Keratinocyte (primary cell): Measurements from ENCODE around the gene CFL1. TPM values are rescaled to one million over a fixed set of nuclear protein-coding genes. Genes with fewer than 3 reads are reported as not detected.

ENCODE experiments used
- DNase-seq: peaks from one replicate; pipeline ENCODE4 v3.0.0-alpha.2; 2011; ENCODE audit warnings: low read depth, missing footprints, low spot score
- FAIRE-seq: peaks from 2 replicates; lab custom pipeline; 2011; peaks lifted over from hg19 to GRCh38; lab: Jason Lieb, UNC
- H2AFZ ChIP-seq: 2 replicates; pipeline ENCODE4 v1.6.0; 2012; ENCODE audit warnings: low read length, control low read depth, inconsistent platforms; ENCODE audit not compliant: control insufficient read depth
- H3K27ac ChIP-seq: 2 replicates; pipeline ENCODE4 v1.5.1; 2011; ENCODE audit warnings: low read length; ENCODE audit not compliant: control insufficient read depth, insufficient read depth
- H3K27me3 ChIP-seq: 3 replicates; pipeline ENCODE4 v1.6.0; 2011; ENCODE audit warnings: low read length; ENCODE audit not compliant: control insufficient read depth, insufficient read depth; ENCODE audit errors: extremely low read depth
- H3K36me3 ChIP-seq, 2 experiments: 2 replicates in 1 of 2; 3 replicates in 1 of 2; pipeline ENCODE4 v1.5.1; 2011; ENCODE audit warnings: low read length in 2 of 2, mild to moderate bottlenecking in 1 of 2; ENCODE audit not compliant: control insufficient read depth in 2 of 2, insufficient read depth in 2 of 2; ENCODE audit errors: extremely low read depth in 1 of 2
- H3K4me1 ChIP-seq: 3 replicates; pipeline ENCODE4 v1.5.1; 2011; ENCODE audit warnings: low read length; ENCODE audit not compliant: control insufficient read depth, insufficient read depth; ENCODE audit errors: extremely low read depth
- H3K4me2 ChIP-seq: 3 replicates; pipeline ENCODE4 v1.6.0; 2011; ENCODE audit warnings: low read depth, low read length; ENCODE audit not compliant: control insufficient read depth, insufficient read depth; ENCODE audit errors: extremely low read depth
- H3K4me3 ChIP-seq, 3 experiments: fragments of 200-600 bp in 1 of 3; sonication (generic) in 1 of 3; 2 replicates in 2 of 3; 3 replicates in 1 of 3; pipeline ENCODE4 v1.5.1; 2011 to 2016; ENCODE audit warnings: low read length in 3 of 3, mild to moderate bottlenecking in 3 of 3, control low read depth in 2 of 3, inconsistent platforms in 1 of 3, low read depth in 1 of 3, mixed read lengths in 1 of 3, mixed run types in 1 of 3, moderate library complexity in 1 of 3; ENCODE audit not compliant: control insufficient read depth in 2 of 3, insufficient read depth in 2 of 3; ENCODE audit errors: extremely low read depth in 1 of 3
- H3K79me2 ChIP-seq: 2 replicates; pipeline ENCODE4 v1.6.0; 2012; ENCODE audit warnings: low read length; ENCODE audit not compliant: control insufficient read depth, insufficient read depth
- H3K9ac ChIP-seq: 3 replicates; pipeline ENCODE4 v1.6.0; 2011; ENCODE audit warnings: low read length; ENCODE audit not compliant: control insufficient read depth, insufficient read depth; ENCODE audit errors: extremely low read depth
- H3K9me1 ChIP-seq: 3 replicates; pipeline ENCODE4 v1.6.0; 2011; ENCODE audit warnings: low read length; ENCODE audit not compliant: control insufficient read depth, insufficient read depth; ENCODE audit errors: extremely low read depth
- H3K9me3 ChIP-seq: 2 replicates; pipeline ENCODE4 v1.5.1; 2012; ENCODE audit warnings: low read depth, low read length; ENCODE audit not compliant: control insufficient read depth
- H4K20me1 ChIP-seq: 3 replicates; pipeline ENCODE4 v1.6.0; 2011; ENCODE audit warnings: low read length; ENCODE audit not compliant: control insufficient read depth, insufficient read depth; ENCODE audit errors: extremely low read depth
- CTCF ChIP-seq, 3 experiments: IDR thresholded peaks in 1 of 3; conservative IDR thresholded peaks in 1 of 3; optimal IDR thresholded peaks in 1 of 3; 2 replicates in 2 of 3; 3 replicates in 1 of 3; pipeline versions ENCODE3 to v1.5.1; 2011; ENCODE audit warnings: low read length in 3 of 3, mild to moderate bottlenecking in 3 of 3, moderate library complexity in 2 of 3, control low read depth in 1 of 3, inconsistent platforms in 1 of 3; ENCODE audit not compliant: insufficient read depth in 2 of 3; ENCODE audit errors: extremely low read depth in 1 of 3
- EZH2 ChIP-seq: IDR thresholded peaks from one replicate; pipeline ENCODE4 v1.6.1; 2012; ENCODE audit warnings: inconsistent platforms, mild to moderate bottlenecking, low read length, moderate library complexity
- dilution Hi-C: fragments of 300-500 bp; cut with MboI; formaldehyde crosslinking; loops from one replicate; pipeline ENCODE4 v1.7.0; 2020; ENCODE audit warnings: low sequenced_read_pairs; ENCODE audit not compliant: extremely low pct_ligation_motif_present
- polyA plus RNA-seq, 5 experiments: library from polyadenylated mRNA; depleted of rRNA in 3 of 5; stranded (reverse) in 3 of 5; stranded (forward) in 1 of 5; unstranded in 1 of 5; fragments of >200 nt; gene quantifications; 1 replicate in 1 of 5; 2 replicates in 3 of 5; 3 replicates in 1 of 5; pipeline versions ENCODE4 v1.2.1 to v1.2.3, GENCODE V29; 2011 to 2012; ENCODE audit warnings: missing spikeins in 2 of 5, low read depth in 1 of 5, low replicate concordance in 1 of 5

CFL1 gene
- polyA plus RNA-seq, 1 donor (not counting 4 experiments of a cell fraction or from before 2014, with no cell fraction given): 1,236 TPM

- Histone ChIP-seq H3K27ac (no peak overlapping the region), H3K36me3 (no peaks in the 10 kb centered on the region), H3K9ac (no peak overlapping the region), H3K9me1 (no peaks in the 10 kb centered on the region), H3K9me3 (no peaks in the 10 kb centered on the region), H3K79me2 (no peaks in the 10 kb centered on the region), H3K4me3 (no peak overlapping the region), H4K20me1 (no peaks in the 10 kb centered on the region), H3K4me2 (no peak overlapping the region), H2AFZ (no peak overlapping the region), H3K27me3 (no peaks in the 10 kb centered on the region), H3K4me1 (no peaks in the 10 kb centered on the region)
- DNase-seq (no peak), FAIRE-seq (no peak)
- TF ChIP-seq CTCF (optimal IDR thresholded peaks at IDR 0.05 in 1 of 3, IDR thresholded peaks at IDR 0.05 in 1 of 3, conservative IDR thresholded peaks at IDR 0.05 in 1 of 3; ENCODE audit: extremely low read depth in 1 of 3, insufficient read depth in 2 of 3, low read length in 3 of 3): no peak
- TF ChIP-seq EZH2: no peak
- dilution Hi-C loops: no loop called here
Measured at GRCh38 chr11:65822776-65823528, 35.0 kb downstream of the CFL1 start.

GRCh38 chr11:65821107-65821506, 36.9 kb downstream of the CFL1 start:
- Histone ChIP-seq H3K36me3 (no peaks in the 10 kb centered on the region), H3K4me1 (no peaks in the 10 kb centered on the region), H3K79me2 (no peaks in the 10 kb centered on the region), H4K20me1 (no peaks in the 10 kb centered on the region), H3K27ac (no peak overlapping the region), H3K9me3 (no peaks in the 10 kb centered on the region), H3K9ac (no peak overlapping the region), H3K4me3 (no peak overlapping the region), H3K27me3 (no peaks in the 10 kb centered on the region), H3K9me1 (no peaks in the 10 kb centered on the region), H2AFZ (no peak overlapping the region), H3K4me2 (no peak overlapping the region)
- dilution Hi-C loops: no loop called here
- DNase-seq (no peak), FAIRE-seq (no peak)
- TF ChIP-seq CTCF (optimal IDR thresholded peaks at IDR 0.05 in 1 of 3, IDR thresholded peaks at IDR 0.05 in 1 of 3, conservative IDR thresholded peaks at IDR 0.05 in 1 of 3; ENCODE audit: extremely low read depth in 1 of 3, insufficient read depth in 2 of 3, low read length in 3 of 3): no peak
- no peak for TF ChIP-seq EZH2
